Ureter (tissue), 1 donor: ENCODE data around the gene KLHL13. TPM values are rescaled to one million over a fixed set of nuclear protein-coding genes. Genes with fewer than 3 reads are reported as not detected.
"Not testable (repeated sequence)": the region's sequence is repeated elsewhere in the genome, so short reads cannot be mapped to it uniquely, and the experiment has no call there.

ENCODE experiments used
- DNase-seq: peaks from one replicate; pipeline ENCODE4 v3.0.0-alpha.2; 2020; ENCODE audit warnings: low spot score
- total RNA-seq: library from RNA; stranded (reverse); gene quantifications from one replicate; pipeline ENCODE4 v1.2.4, GENCODE V29; 2023
- donor health status: DM: yes; HTN: yes; CAD: no.

KLHL13 gene, protein sequence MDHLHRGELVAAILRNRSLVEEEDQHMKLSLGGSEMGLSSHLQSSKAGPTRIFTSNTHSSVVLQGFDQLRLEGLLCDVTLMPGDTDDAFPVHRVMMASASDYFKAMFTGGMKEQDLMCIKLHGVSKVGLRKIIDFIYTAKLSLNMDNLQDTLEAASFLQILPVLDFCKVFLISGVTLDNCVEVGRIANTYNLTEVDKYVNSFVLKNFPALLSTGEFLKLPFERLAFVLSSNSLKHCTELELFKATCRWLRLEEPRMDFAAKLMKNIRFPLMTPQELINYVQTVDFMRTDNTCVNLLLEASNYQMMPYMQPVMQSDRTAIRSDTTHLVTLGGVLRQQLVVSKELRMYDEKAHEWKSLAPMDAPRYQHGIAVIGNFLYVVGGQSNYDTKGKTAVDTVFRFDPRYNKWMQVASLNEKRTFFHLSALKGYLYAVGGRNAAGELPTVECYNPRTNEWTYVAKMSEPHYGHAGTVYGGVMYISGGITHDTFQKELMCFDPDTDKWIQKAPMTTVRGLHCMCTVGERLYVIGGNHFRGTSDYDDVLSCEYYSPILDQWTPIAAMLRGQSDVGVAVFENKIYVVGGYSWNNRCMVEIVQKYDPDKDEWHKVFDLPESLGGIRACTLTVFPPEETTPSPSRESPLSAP
- 14.2 TPM for total RNA-seq

DNA sequence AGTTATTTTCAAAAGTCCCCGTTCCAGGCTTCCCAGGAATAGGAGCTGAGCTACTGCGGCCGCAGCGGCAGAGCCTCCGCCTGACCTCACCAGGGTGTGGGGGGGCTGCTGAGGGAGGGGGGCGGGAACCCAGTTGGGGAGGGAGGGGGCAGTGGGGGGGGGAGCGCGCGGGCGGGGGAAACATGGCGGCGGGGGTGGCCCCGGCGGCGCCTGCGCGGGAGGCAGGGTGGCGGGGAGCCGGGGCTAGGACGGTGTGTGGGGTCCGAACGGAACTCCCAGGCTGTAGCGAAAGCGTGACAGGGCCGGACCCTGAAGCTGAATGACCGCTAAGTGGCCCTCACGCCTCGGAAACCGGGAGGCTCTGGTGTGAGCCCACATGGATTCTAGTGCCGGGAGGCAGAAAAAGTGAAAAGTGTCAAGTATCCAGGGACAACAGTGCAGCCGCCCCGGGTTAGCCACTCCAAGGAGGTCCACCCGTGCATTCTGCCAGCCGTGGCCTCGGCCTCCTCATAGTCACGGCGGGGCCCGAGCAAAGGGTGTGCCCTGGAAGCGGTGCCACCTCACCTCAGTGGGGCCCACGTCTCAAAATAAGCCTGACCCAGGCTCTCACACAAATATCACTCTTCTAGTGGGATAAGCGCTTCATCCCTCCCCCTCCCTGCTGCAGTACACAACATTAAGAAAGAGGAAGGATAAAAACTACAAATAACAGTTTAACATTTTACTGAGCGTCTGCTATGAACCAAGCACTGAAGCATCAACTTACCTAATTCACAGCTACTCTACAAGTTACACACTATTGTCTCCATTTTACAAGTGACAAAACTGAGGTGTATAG lies at the start of gene KLHL13:
Gene KLHL13, minus strand, starts transcription at position 98 of the 838 bp plus-strand sequence. CDS start 88,337 bp downstream, outside the sequence.
- DNase-seq, result no peak

DNA sequence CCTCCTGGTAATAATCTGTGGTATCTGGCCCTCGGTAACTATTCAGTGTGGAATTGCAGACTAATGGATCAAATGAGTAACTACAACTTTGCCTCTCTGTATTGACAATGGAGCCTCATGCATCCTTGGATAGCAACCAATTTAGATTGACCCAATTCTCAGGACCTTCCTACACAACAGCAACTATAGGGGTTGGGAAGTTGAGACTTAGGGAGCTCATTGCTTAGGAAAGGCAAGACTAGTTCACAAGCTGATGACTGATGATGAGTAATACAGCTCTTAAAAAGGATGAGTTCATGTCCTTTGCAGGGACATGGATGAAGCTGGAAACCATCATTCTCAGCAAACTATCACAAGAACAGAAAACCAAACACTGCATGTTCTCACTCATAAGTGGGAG lies 47.5 kb upstream of the KLHL13 start:
- no peak for DNase-seq

DNA sequence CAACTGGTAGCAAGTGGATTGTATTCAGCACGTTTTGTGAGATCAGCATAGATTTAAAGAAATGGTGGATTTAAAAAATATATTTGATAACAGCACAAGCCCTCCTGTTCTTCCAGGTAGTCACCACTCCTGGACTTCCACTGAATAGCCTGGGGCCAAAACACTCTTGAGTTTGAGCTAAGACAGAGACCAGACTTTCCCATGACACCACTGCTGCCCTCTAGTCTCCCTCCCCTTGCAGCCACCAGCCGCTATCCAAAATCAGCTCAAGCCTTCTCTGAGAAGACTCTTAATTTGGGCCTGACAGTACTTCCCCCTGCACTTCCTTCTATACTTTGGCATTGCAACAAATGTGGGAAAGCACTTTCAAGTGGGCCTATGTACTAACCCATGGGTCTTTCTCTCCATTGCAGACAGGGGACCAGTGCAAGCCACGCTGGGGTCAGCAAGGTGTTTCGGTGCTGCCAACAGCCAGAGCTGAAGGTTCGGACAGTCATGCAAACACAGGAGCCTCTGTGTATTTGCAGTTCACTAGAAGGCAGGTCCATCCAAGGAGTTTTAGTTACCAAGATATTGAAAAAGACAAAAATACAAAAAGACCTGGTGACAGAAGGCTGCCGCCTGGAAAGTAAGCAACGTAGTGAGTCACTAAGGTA lies 40.5 kb upstream of the KLHL13 start:
- no peak for DNase-seq

DNA sequence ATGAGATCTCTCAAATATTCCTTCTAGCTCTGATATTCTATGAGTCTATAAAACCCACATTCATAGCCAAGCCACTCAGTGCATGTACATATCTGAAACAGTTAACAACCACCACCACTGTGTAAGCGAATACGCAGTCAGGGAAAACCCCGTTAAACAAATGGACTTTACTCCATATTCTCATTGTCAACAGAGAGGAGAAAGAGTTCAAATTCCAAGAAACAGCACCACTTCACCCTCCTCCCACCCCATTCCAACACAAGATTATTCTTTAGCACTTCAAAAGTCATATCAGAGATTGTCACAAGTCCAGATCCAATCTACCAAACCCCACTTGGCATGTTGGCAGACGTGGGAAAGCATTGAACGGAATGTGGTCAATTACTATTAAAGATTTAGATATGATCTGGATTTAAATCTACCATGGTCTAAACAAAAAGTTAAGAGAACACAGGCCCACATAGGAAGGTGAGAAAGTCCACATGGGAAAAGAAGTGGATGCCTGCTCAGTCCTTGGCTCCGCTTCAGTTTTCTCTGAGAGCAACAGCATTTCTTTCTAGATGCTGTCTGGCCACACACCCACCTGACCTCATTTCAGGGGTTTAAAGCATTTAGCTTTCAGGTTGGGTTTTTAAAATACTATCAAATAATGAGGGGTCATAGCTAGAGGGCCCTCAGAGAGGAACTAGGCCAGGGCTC lies 39.8 kb upstream of the KLHL13 start:
- DNase-seq, result no peak

DNA sequence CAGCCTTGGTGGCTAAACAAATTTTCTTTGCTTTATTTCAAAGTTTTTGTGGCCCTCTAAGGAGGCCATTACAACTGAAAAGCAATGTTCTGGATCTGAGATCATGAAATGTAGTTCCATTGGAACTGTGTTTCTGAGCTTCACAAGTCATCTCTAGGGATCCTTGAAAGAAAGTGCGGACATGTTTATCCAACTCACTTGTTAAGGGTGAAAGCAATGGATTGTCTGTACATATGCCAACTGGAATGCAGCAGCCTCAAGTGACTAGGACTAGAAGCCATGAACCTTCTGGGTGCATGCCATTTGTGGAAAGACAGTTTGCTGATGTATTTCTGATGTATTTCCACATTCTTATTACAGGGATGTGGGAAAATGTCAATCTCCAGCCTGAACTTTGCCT lies 36.7 kb upstream of the KLHL13 start:
- DNase-seq, result no peak

DNA sequence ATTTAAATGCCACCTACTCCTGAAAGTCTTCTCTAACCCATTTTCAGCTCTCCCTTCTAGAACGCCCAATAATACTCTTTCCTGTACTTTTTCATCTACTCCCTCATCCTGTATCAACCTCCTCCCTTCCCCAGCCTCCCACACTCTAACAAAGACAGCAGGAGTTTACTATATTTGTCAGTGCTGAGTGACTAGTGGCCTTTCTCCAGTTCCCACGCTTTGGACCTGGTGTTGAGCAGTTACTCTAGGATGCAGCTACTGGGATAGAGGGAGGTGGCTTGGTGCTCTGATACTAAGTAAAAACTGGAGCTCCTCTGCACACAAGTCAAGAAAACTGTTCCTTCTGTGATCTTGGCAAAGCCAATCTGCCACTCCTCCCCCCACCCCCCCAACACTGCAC lies 36.1 kb upstream of the KLHL13 start:
- no peak for DNase-seq

DNA sequence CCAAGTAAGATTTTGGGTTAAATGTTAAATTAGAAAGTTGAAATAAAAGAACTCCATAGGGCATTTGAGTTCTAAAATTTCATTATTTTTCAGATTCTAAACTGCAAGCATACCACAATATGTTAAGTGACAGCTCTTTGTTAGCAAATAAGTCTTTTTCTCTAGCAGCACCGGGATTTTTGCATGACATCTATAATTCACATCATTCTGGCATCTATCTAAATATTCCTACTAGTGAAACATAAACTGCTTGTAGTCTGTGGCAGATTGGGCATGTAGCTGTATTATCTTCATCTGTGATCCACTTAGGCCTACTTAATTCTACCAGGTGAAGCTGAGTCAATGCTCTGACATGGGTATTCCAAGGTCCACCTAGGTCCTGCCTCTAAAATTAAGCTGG lies 32.1 kb upstream of the KLHL13 start:
- no peak for DNase-seq

DNA sequence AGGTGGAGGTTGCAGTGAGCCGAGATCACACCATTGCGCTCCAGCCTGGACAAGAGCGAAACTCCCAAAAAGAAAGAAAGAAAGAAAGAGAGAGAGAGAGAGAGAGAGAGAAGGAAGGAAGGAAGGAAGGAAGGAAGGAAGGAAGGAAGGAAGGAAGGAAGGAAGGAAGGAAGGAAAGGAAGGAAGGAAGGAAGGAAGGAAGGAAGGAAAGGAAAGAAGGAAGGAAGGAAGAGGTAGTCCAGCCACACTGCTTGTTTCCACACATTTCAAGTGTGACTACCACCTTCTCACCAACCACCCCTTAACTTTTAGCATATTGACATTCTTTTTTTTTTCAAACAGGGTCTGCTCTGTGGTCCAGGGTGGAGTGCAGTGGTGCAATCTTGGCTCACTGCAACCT lies 31.2 kb upstream of the KLHL13 start:
- not testable (repeated sequence) for DNase-seq

DNA sequence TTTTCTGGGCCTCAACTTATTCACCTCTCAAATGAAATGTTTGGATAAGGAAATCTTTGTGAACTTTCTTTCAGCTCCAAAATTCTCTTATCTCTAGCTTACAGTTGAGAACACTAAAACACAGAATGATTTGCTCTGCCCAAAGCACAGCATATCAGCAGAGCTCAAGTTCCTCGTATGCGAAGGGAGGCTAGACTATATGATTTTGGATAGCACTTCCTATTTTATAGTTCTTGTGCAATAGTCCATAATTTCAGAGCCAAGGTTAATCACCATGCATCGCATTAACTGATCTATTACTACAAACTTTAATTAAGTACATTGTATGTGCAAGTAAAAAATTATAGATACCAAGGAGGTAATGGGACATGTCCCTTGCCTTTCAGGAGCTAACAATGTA lies 27.0 kb upstream of the KLHL13 start:
- no peak for DNase-seq

DNA sequence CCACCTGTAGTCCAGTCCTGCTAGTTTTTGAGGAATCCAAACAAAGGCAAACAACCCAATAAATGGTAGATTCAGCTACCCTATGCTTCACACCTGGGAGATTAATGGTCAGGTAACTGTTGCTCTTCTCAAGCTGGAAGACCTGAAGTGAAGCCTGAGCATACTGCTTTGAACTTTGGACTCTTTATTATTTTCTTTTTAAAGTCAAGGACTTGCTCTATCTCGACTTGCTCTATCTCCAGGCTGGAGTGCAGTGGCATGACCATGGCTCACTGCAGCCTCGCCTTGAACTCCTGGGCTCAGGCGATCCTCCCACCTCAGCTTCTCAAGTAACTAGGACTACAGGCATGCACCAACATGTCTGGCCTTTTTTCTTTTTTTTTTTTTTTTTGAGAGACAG lies 14.7 kb upstream of the KLHL13 start:
- DNase-seq, result no peak

DNA sequence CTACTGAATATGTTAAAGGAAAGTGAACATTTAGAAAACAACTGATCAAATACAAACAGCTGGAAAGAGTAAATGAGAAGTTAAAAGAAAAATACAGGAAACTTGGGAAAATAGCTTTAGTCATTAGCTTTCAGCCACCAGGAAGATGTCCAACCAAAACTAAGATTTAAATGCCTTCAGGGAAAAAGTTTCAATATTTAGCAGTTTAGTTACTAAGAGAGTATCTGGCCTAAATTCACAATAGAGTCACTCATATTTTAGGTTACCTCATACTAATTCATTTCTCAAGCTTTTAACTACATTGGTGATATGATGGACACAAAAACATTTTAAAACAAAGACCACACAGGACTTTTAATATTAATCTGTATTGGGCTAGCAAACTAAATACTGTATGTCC lies 13.1 kb upstream of the KLHL13 start:
- DNase-seq, result no peak

DNA sequence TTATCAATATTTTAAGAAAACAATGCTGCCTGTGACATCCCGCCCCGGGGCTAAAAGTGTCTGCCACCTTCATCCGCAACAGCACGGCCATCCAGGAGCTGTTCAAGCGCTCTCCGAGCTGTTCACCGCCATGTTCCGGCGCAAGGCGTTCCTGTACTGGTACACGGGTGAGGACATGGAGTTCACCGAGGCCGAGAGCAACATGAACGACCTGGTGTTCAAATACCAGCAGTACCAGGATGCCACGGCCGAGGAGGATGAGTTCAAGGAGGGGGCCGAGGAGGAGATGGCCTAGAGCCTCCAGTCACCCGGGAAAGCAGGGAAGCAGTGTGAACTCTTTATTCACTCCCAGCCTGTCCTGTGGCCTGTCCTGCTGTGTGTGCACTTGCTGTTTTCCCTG lies 12.1 kb upstream of the KLHL13 start:
- DNase-seq, result no peak

DNA sequence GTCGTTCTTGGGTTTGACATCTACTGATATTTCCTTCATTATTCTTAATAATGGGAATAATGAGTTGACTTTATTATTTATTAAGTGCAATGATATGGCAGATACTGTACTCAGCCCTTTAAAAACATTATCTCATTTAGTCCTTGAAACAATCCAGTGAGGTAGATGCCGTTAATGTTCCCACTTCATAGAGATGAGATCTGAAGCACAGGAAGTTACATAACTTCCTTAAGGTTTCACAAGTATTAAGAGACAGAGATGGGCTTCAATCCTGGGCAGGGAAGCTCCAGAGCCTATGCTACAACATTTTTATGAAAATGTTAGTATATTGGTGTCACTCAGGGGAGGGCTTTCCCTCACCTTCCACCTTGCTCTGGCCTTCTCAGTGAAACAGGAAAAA lies 9.7 kb upstream of the KLHL13 start:
- DNase-seq, result no peak

DNA sequence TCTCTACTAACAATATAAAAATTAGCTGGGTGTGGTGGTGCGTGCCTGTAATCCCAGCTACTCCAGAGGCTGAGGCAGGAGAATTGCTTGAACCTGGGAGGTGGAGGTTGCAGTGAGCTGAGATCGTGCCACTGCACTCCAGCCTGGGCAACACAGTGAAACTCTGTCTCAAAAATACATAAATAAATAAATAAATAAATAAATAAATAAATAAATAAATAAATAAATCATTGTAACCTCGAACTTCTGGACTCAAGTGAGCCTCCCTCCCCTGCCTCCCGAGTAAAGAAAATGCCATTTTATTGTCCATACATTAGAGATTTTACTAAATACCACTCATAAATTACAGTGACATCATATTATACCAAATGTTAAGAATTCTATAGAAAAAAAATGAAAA lies 7.6 kb upstream of the KLHL13 start:
- not testable (repeated sequence) for DNase-seq

DNA sequence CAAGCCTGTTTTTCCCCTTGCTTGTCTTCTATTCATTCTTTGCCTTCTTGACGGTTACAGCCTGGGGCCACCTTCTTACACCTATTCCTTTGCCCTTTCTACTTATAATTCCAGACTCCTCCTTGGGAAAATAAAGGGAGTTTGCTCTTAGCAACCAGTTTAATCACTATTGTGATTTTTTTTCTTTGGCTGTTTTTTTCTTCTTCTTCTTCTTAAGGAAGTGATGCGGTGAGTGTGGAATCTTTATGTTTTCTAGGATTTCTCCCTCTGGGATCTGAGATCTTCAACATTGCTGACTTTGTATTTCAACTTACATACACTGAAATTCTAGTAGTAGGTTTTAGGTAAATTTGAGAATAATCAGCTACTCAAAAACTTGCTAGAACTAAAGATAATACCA lies 1.1 kb upstream of the KLHL13 start:
- no peak for DNase-seq

DNA sequence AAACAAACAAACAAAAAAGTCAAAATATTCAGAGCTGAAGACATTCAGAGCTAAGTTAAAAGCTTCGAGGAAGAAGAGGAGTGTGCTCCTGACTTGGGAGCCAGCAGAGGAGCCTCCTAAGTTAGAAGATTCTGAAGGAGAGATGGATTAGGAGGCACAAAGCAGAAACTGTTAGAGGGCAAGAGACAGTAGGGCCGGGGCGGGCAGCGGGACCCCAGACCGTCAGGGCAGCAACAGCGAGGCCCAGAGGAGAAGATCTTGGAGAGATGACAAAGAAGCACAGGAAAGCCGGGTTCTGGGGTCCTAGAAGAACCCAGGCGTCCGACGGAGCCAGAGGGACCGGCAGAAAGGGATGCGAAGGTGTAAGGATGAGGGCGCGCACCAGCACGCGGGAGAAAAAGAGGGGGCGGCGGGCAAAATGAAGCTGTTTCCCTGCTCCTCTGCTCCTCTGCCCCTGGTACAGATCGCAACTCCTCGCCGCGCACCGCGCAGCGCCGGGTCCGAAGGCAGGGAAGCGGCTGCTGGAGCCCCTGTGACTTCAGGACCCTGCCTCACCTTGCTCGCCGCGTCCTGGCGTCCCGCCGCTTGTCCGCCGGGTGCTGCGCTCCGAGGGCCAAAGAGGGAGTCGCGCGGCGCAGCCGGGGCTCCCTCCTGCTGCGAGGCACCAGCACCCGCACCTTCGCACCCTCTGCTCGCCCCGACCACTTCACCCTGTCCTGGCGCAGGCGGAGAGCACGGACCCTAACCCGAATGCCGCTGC lies 477 bp downstream of the KLHL13 start:
- DNase-seq, result peak; percentile 44

DNA sequence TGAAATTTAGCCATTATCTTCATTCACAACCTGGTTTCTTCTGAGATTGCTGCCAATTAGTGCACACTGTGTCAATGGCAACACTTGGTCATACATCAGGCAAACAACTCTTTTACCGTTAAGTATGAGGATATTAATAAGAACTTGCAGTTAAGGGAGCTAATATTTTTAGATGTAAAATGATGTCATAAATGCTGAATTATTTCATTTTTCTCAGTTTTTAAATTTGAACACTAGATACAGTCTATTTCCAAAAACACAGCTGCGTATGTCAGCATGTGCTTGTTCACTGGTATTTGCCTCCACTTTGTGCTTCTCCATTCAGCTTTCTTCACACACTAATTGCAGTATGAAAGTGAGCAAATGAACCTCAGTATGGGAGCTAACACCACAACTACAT lies 1.6 kb downstream of the KLHL13 start:
- no peak for DNase-seq

DNA sequence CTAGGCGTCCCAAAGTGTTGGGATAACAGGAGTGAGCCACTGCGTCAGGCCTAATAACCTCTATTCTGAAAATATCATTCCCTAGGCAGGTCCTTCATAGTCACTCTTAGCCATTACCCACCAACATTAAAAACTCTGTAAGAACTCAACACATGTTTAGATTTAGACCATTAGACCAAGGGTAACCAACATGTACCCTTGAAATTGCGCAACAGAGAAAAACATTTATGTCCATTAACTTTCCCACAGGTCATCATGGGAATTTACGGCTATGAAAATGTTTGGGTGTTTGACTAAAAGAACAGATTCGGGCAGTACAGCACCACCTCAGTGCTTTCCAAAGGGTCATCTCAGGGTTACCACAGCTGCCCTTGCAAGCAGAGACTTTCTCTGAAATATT lies 7.5 kb downstream of the KLHL13 start:
- no peak for DNase-seq

DNA sequence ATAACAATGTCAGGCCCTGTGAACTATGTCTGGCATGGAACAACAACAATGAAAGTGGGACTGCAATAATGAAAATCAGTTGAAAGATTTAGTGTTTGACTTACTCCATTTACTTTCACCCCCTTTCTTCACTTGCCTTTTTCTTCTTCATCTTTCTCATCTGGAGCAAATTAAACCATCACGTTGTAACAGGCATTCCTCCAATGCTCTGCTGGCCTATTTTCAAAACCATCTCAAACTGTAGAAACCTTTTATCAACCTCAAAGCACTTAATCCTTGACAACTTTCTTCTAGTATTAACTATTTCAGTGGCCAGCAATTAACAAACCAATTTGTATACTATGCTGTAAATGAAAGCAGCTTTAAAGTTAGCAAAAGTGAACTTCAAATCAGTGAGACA lies 8.3 kb downstream of the KLHL13 start:
- no peak for DNase-seq

DNA sequence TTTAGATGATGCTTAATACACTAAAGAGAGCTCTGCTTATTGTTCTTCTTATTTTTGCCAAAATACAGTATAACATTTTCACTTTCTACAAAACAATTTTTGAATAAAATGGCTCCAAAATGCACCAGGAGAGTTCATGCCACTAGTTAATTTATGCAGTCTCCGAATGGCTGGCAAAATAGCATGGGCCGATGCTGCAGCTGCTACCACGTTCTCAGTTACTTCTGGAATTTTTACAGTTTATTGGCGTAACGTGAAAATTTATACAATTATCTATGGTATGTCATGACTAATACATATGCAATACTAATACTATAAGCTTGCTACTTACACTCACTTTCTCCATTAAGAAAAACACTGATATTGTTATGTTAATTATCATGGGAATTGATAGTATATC lies 16.5 kb downstream of the KLHL13 start:
- DNase-seq, result no peak

DNA sequence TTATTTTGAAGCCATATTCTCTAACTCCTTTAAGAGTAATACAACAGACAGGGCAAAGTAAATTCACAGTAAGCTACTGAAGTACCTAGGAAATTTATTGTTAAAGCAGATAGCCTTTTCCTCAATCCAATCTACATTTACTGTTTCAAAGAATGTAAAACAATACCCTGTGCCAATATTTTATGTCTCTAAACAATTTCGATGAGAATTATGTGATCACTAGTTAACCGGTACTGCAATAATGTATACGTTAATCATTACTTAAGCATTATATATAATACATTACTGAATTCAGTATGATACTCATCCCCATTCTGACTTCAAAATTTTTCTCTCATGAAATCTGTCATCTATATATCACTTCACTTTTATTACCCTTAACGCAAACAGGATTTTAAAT lies 28.5 kb downstream of the KLHL13 start:
- DNase-seq, result no peak
